ENCODE results near the gene QKI. TPM values are rescaled to one million over a fixed set of nuclear protein-coding genes. Genes with fewer than 3 reads are reported as not detected.

The QKI gene
- total and polyA plus RNA-seq, 2 donors (not counting 3 experiments of a cell fraction or from before 2014, with no cell fraction given), result 178 to 232 TPM

DNA sequence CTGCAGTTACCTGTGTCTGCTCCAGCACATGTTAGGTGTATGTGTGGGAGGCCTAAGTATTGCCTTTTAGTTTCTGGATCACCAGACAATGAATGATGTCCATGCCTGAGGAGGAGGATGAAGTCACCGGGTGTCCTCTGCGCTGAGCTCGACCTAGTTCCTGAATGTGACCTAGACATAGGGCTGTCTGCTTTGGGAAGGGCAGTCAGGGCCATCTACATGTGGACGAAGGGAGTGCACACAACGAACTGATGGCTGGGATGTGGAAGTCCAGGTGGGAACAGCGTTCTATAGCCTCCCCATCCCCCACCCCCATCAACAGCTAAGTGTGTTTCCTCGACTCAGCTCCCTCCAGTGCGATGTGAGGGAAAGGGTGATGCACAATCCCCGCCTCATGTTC lies 186.3 kb downstream of the QKI start:
- ChIA-PET POLR2A (no interaction called here), CTCF (no interaction called here)
- no TSS peak for BruUV-seq (replicated peaks)
- DNase-seq (ENCODE audit: low read depth, low spot score), result no peak
- no peak for FAIRE-seq
- no peak overlapping the region for H3K4me3 ChIP-seq (replicated peaks in 1 of 3; ENCODE audit: insufficient read depth in 1 of 3, low read depth in 1 of 3, low read length in 3 of 3)
- dilution Hi-C loops (cut with MboI; ENCODE audit: extremely low pct_ligation_motif_present, low sequenced_read_pairs) (no loop called here), intact Hi-C loops (cut with micrococcal nuclease) (no loop called here)
- no peak overlapping the region for H3K4me2 ChIP-seq (ENCODE audit: insufficient read depth, low read length)
- no peak for TF ChIP-seq FOS (IDR thresholded peaks at IDR 0.05; ENCODE audit: borderline replicate concordance, insufficient read depth, low read length)
- TF ChIP-seq, protein P1, sequence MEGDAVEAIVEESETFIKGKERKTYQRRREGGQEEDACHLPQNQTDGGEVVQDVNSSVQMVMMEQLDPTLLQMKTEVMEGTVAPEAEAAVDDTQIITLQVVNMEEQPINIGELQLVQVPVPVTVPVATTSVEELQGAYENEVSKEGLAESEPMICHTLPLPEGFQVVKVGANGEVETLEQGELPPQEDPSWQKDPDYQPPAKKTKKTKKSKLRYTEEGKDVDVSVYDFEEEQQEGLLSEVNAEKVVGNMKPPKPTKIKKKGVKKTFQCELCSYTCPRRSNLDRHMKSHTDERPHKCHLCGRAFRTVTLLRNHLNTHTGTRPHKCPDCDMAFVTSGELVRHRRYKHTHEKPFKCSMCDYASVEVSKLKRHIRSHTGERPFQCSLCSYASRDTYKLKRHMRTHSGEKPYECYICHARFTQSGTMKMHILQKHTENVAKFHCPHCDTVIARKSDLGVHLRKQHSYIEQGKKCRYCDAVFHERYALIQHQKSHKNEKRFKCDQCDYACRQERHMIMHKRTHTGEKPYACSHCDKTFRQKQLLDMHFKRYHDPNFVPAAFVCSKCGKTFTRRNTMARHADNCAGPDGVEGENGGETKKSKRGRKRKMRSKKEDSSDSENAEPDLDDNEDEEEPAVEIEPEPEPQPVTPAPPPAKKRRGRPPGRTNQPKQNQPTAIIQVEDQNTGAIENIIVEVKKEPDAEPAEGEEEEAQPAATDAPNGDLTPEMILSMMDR (IDR thresholded peaks at IDR 0.05; ENCODE audit: extremely low read depth in 1 of 2, insufficient read depth in 1 of 2, low read depth in 1 of 2, low read length in 2 of 2), result no peak
- no peak for TF ChIP-seq JUN (IDR thresholded peaks at IDR 0.05; ENCODE audit: borderline replicate concordance, insufficient read depth, insufficient read length, low read depth)
- TF ChIP-seq POLR2A (IDR thresholded peaks at IDR 0.05; ENCODE audit: low read depth, low read length), result no peak
- no peak for TF ChIP-seq GATA2 (IDR thresholded peaks at IDR 0.05; ENCODE audit: insufficient read depth, insufficient read length, low read depth, low read length)
- TF ChIP-seq, protein P2, sequence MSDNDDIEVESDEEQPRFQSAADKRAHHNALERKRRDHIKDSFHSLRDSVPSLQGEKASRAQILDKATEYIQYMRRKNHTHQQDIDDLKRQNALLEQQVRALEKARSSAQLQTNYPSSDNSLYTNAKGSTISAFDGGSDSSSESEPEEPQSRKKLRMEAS (IDR thresholded peaks at IDR 0.05; ENCODE audit: insufficient read depth, insufficient read length), result no peak
- TF ChIP-seq MYC (IDR thresholded peaks at IDR 0.05; ENCODE audit: low read depth, low read length), result no peak
- TF ChIP-seq POLR2AphosphoS5 (IDR thresholded peaks at IDR 0.05; ENCODE audit: insufficient read depth, low read depth, low read length), result no peak
- TF ChIP-seq EZH2 (IDR thresholded peaks at IDR 0.05; ENCODE audit: borderline replicate concordance, low read depth, low read length, severe bottlenecking), result no peak
- no peaks in the 10 kb centered on the region for H3K9me1 ChIP-seq (replicated peaks; ENCODE audit: control insufficient read depth, extremely low read depth, insufficient read depth, low read length)
- H3K9ac ChIP-seq (replicated peaks; ENCODE audit: extremely low read depth, insufficient read depth, low read length), result no peak overlapping the region
- peaks cover 0 to 12% of the 10 kb centered on the region in 2 experiments for H3K27me3 ChIP-seq (ENCODE audit: control insufficient read depth in 2 of 2, insufficient read depth in 2 of 2, low read length in 2 of 2)
- no peaks in the 10 kb centered on the region for H3K79me2 ChIP-seq (ENCODE audit: control insufficient read depth, insufficient read depth, low read length)
- H2AFZ ChIP-seq (ENCODE audit: low read depth, low read length), result no peak overlapping the region
- no peaks in the 10 kb centered on the region for H3K36me3 ChIP-seq (ENCODE audit: control insufficient read depth in 2 of 2, extremely low read depth in 1 of 2, insufficient read depth in 2 of 2, low read length in 2 of 2)
- no peak overlapping the region for H3K27ac ChIP-seq (ENCODE audit: insufficient read depth, low read depth, low read length)
- no peaks in the 10 kb centered on the region for H4K20me1 ChIP-seq (replicated peaks; ENCODE audit: control insufficient read depth, extremely low read depth, insufficient read depth, low read length)
- no peaks in the 10 kb centered on the region for H3K4me1 ChIP-seq (ENCODE audit: control insufficient read depth, extremely low read depth, insufficient read depth, low read length)
- H3K9me3 ChIP-seq (replicated peaks; ENCODE audit: control insufficient read depth, insufficient read depth, low read length), result no peaks in the 10 kb centered on the region

Measured in endothelial cell of umbilical vein (primary cell).